ENCODE measurements around the gene STAT2. TPM values are rescaled to one million over a fixed set of nuclear protein-coding genes. Genes with fewer than 3 reads are reported as not detected.

The STAT2 gene
- total and polyA plus RNA-seq, 9 of the 15 experiments (the other 6 are each of a cell fraction or from before 2014, with no cell fraction given), result 15.5 to 46.9 (median 40.1) TPM

GRCh38 chr12:56333197-56333678 is 26.7 kb downstream of the STAT2 start:
- ChIA-PET CTCF (ENCODE audit: low intra/inter-chr PET ratio) (interaction anchor here (1.2 kb wide), 1 partner anchor 131 kb away, joined by 5 read pairs; no protein-coding TSS in a partner anchor), POLR2A (interaction anchor here (0.6 to 19.0 kb wide), 10 partner anchors 8 to 784 kb away, joined by 3 to 274 read pairs (median 3); partner anchors contain the start of genes APOF, CNPY2, SPRYD4 and STAT2)
- intact Hi-C loops (cut with micrococcal nuclease) (loop anchor here (2.0 kb wide), 1 partner anchor 16 kb away; no protein-coding TSS in a partner anchor), in situ Hi-C loops (cut with MboI) (no loop called here)
- H3K9ac ChIP-seq (ENCODE audit: insufficient read depth in 1 of 2, low read depth in 2 of 2, low read length in 2 of 2), result peak overlapping the region; percentile 88 to 95
- H2AFZ ChIP-seq (ENCODE audit: low read depth, low read length), result peak overlapping the region; percentile 95
- H3K9me1 ChIP-seq (ENCODE audit: control insufficient read depth, insufficient read depth, low read length), result peaks cover 3% of the 10 kb centered on the region
- no peak for FAIRE-seq
- peak; percentile 4 for ATAC-seq
- peaks cover 22% of the 10 kb centered on the region for H3K79me2 ChIP-seq (ENCODE audit: control insufficient read depth, insufficient read depth, low read length)
- H3K9me3 ChIP-seq (replicated peaks; ENCODE audit: control insufficient read depth, insufficient read depth, low read depth, low read length), result no peaks in the 10 kb centered on the region
- H3K36me3 ChIP-seq (ENCODE audit: control insufficient read depth, insufficient read depth, low read length), result peaks cover 3% of the 10 kb centered on the region; the same call in 1 of the 3 replicates
- H3K4me2 ChIP-seq (ENCODE audit: insufficient read depth, low read length), result peak overlapping the region; percentile 98
- WGBS (ENCODE audit: insufficient coverage, low coverage, missing lambda C conversion rate), result 5% methylated on average over 7 of the region's 8 CpGs
- no peaks in the 10 kb centered on the region for H3K27me3 ChIP-seq (ENCODE audit: control insufficient read depth in 2 of 2, insufficient read depth in 2 of 2, low read length in 2 of 2)
- peak overlapping the region; percentile 64 for H3K4me3 ChIP-seq
- BruUV-seq (replicated peaks), result TSS peak; percentile 84
- peaks cover 27 to 56% of the 10 kb centered on the region in 2 experiments for H3K4me1 ChIP-seq (replicated peaks in 1 of 2; ENCODE audit: control insufficient read depth in 2 of 2, insufficient read depth in 2 of 2, low read length in 2 of 2)
- no peaks in the 10 kb centered on the region for H4K20me1 ChIP-seq (replicated peaks; ENCODE audit: control insufficient read depth, insufficient read depth, low read length)
- peak in 3 of 4 experiments; percentile 48 to 63 (median 56) for DNase-seq (ENCODE audit: extremely low read depth in 1 of 4, low spot score in 3 of 4)
- peak overlapping the region; percentile 98 for H3K27ac ChIP-seq (ENCODE audit: extremely low read depth, low read depth, low read length)
- TF ChIP-seq L3MBTL2 (IDR thresholded peaks at IDR 0.05) (no peak), HINFP (tag; conservative IDR thresholded peaks at IDR 0.05; ENCODE audit: low read depth) (no peak), ZNF282 (CRISPR knock-in tag; IDR thresholded peaks at IDR 0.05) (no peak), SMARCE1 (IDR thresholded peaks at IDR 0.05) (no peak; the same call in none of the 2 replicates), NKRF (IDR thresholded peaks at IDR 0.05; ENCODE audit: borderline replicate concordance) (0 out of 2 replicates have a peak, but pooled peaks have one; percentile 29), ZNF740 (CRISPR knock-in tag; IDR thresholded peaks at IDR 0.05) (peak; percentile 3; the same call in 1 of the 2 replicates), ZNF740 (tag; IDR thresholded peaks at IDR 0.05) (no peak), RHOXF2B (CRISPR knock-in tag; conservative IDR thresholded peaks at IDR 0.05) (no peak), SUPT5H (IDR thresholded peaks at IDR 0.05) (peak; percentile 55; the same call in 1 of the 2 replicates), THAP12 (CRISPR knock-in tag; IDR thresholded peaks at IDR 0.05) (0 out of 2 replicates have a peak, but pooled peaks have one; percentile 15), NBN (IDR thresholded peaks at IDR 0.05; ENCODE audit: low read depth) (peak; percentile 78; the same call in 1 of the 2 replicates), ZFX (CRISPR knock-in tag; IDR thresholded peaks at IDR 0.05) (peak; percentile 70), ZNF77 (CRISPR knock-in tag; IDR thresholded peaks at IDR 0.05) (no peak), CGGBP1 (CRISPR knock-in tag; IDR thresholded peaks at IDR 0.05) (0 out of 2 replicates have a peak, but pooled peaks have one; percentile 18), TCF3 (CRISPR knock-in tag; IDR thresholded peaks at IDR 0.05) (no peak), ZC3H4 (CRISPR knock-in tag; IDR thresholded peaks at IDR 0.05; ENCODE audit: borderline replicate concordance) (0 out of 2 replicates have a peak, but pooled peaks have one; percentile 78)

Data from K562 (cell line).